NOMO-1 treated with DMSO at 0.1 percent for 48 hours (cell line): ENCODE results near the gene CPB1.

Source experiments
- DNase-seq: peaks from one replicate; lab custom pipeline; 2025; ENCODE audit not compliant: unreplicated experiment; lab: John Stamatoyannopoulos, UW

Gene CPB1

GRCh38 chr3:148828136-148828690 is 602 bp downstream of the CPB1 start:
- DNase-seq: no peak

- no peak for DNase-seq
Measured at GRCh38 chr3:148829926-148830325, 2.3 kb downstream of the CPB1 start.

- no peak for DNase-seq
Measured at GRCh38 chr3:148833223-148833622, 5.6 kb downstream of the CPB1 start.

GRCh38 chr3:148839805-148840204 is 12.2 kb downstream of the CPB1 start:
- DNase-seq: no peak

GRCh38 chr3:148840451-148840850 is 12.8 kb downstream of the CPB1 start:
- no peak for DNase-seq

GRCh38 chr3:148845756-148846395 is 18.3 kb downstream of the CPB1 start:
- no peak for DNase-seq

GRCh38 chr3:148847351-148847750 is 19.7 kb downstream of the CPB1 start:
- no peak for DNase-seq

GRCh38 chr3:148848410-148848809 is 20.8 kb downstream of the CPB1 start:
- DNase-seq: no peak

- DNase-seq: no peak
Measured at GRCh38 chr3:148852271-148852992, 24.8 kb downstream of the CPB1 start.

GRCh38 chr3:148853076-148853475 is 25.5 kb downstream of the CPB1 start:
- DNase-seq: no peak

- no peak for DNase-seq
Measured at GRCh38 chr3:148854061-148854460, 26.4 kb downstream of the CPB1 start.

- DNase-seq: no peak
Measured at GRCh38 chr3:148856384-148856783, 28.8 kb downstream of the CPB1 start.

- no peak for DNase-seq
Measured at GRCh38 chr3:148857316-148857715, 29.7 kb downstream of the CPB1 start.

- DNase-seq: peak; percentile 34
Measured at GRCh38 chr3:148861277-148861869, 33.8 kb downstream of the CPB1 start.

GRCh38 chr3:148863297-148863696 is 35.7 kb downstream of the CPB1 start:
- no peak for DNase-seq

- DNase-seq: no peak
Measured at GRCh38 chr3:148863814-148864213, 36.2 kb downstream of the CPB1 start.

GRCh38 chr3:148865049-148865448 is 37.4 kb downstream of the CPB1 start, which contains the start of gene CPA3:
Gene CPA3 (plus strand): TSS chr3:148865296. CDS start chr3:148865308, 12 bp downstream.
- DNase-seq: no peak

GRCh38 chr3:148866261-148866660 is 38.6 kb downstream of the CPB1 start:
- no peak for DNase-seq

GRCh38 chr3:148873270-148873927 is 45.8 kb downstream of the CPB1 start:
- DNase-seq: no peak

GRCh38 chr3:148873977-148874376 is 46.4 kb downstream of the CPB1 start:
- no peak for DNase-seq

GRCh38 chr3:148878095-148878494 is 50.5 kb downstream of the CPB1 start:
- DNase-seq: no peak
